22Rv1 (cell line): ENCODE measurements around the gene EPHB1.

Experiments
- CTCF ChIP-seq: fragments of 450-650 bp; IDR thresholded peaks from 2 replicates; pipeline ENCODE4 v1.5.1; 2017; ENCODE audit warnings: mild to moderate bottlenecking
- ZFX ChIP-seq: fragments of 450-650 bp; IDR thresholded peaks from 2 replicates; pipeline ENCODE4 v1.6.1; 2017; ENCODE audit warnings: antibody characterized with exemption, borderline replicate concordance

- TF ChIP-seq CTCF (no peak), ZFX (no peak)
Measured at GRCh38 chr3:135168822-135169221, 373.8 kb downstream of the EPHB1 start.
